Kidney (tissue), 14 donors: ENCODE data around the gene SLC25A10. TPM values are rescaled to one million over a fixed set of nuclear protein-coding genes. Genes with fewer than 3 reads are reported as not detected.
A peak's percentile ranks its signal among the peaks of the same experiment; 100 is the strongest.

ENCODE experiments used
- DNase-seq, 5 donors: peaks; one replicate each; pipeline ENCODE4 v3.0.0-alpha.2; 2013 to 2020
- FAIRE-seq: peaks from 2 replicates; lab custom pipeline; 2012; peaks lifted over from hg19 to GRCh38; lab: Jason Lieb, UNC
- H3K27ac ChIP-seq, 2 donors: one replicate each; pipeline ENCODE4 v1.7.0; 2013; ENCODE audit warnings: low read depth in 2 of 2, low read length in 2 of 2, inconsistent platforms in 1 of 2
- H3K27me3 ChIP-seq: one replicate; pipeline ENCODE4 v1.7.1; 2013; ENCODE audit warnings: low read length, inconsistent platforms; ENCODE audit not compliant: control insufficient read depth, insufficient read depth
- H3K36me3 ChIP-seq, 3 donors: one replicate each; pipeline versions ENCODE4 v1.7.0 to v1.7.1; 2013; ENCODE audit warnings: low read length in 3 of 3, control low read depth in 1 of 3, inconsistent platforms in 1 of 3; ENCODE audit not compliant: insufficient read depth in 3 of 3, control insufficient read depth in 2 of 3
- H3K4me1 ChIP-seq, 3 donors: one replicate each; pipeline versions ENCODE4 v1.7.0 to v1.7.1; 2013; ENCODE audit warnings: low read length in 3 of 3, inconsistent platforms in 1 of 3, low read depth in 1 of 3; ENCODE audit not compliant: control insufficient read depth in 2 of 3, insufficient read depth in 2 of 3
- H3K4me3 ChIP-seq, 3 donors: one replicate each; pipeline versions ENCODE4 v1.7.0 to v1.8.1; 2013; ENCODE audit warnings: low read length in 3 of 3, control low read depth in 1 of 3, inconsistent platforms in 1 of 3
- H3K9ac ChIP-seq, 3 donors: one replicate each; pipeline versions ENCODE4 v1.7.0 to v1.7.1; 2013; ENCODE audit warnings: low read length in 3 of 3, control low read depth in 1 of 3, inconsistent platforms in 1 of 3
- H3K9me3 ChIP-seq, 3 donors: one replicate each; pipeline versions ENCODE4 v1.7.0 to v1.7.1; 2013; ENCODE audit warnings: low read length in 3 of 3, control low read depth in 1 of 3, inconsistent platforms in 1 of 3; ENCODE audit not compliant: control insufficient read depth in 2 of 3, insufficient read depth in 1 of 3
- intact Hi-C: fragments of 100-400 bp; cut with DNase I; formaldehyde crosslinking; loops from one replicate; pipeline ENCODE4 v1.11.1; 2022
- polyA plus RNA-seq: library from polyadenylated mRNA; stranded (reverse); fragments of 350-450 nt; fragmentation: Illumina TruSeq; extraction: RNeasy Lipid Tissue Mini Kit (QIAGEN cat#74804); gene quantifications from one replicate; pipeline ENCODE4 v1.2.3, GENCODE V29; 2014; ENCODE audit warnings: low read depth, low replicate concordance; ENCODE audit not compliant: insufficient read depth
- total RNA-seq: library from RNA; stranded (reverse); fragmentation: NEBNext Ultra II Directional; extraction: Animal tissue kit (Norgen Biotek cat#: 25700); gene quantifications from one replicate; pipeline ENCODE4 v1.2.1, GENCODE V29; 2021
- TF ChIP-seq, protein P1 (sequence below): IDR thresholded peaks from 3 replicates; pipeline ENCODE4 v1.5.1; 2012; ENCODE audit warnings: mild to moderate bottlenecking, moderate library complexity, borderline replicate concordance; ENCODE audit not compliant: insufficient read depth; ENCODE audit errors: extremely low read depth
- donor health status: control.
- donor health status: control.
- donor health status: control.
- donor health status: control.
- donor health status: control.
- donor health status: DM: yes; HTN: yes; CAD: no.
- donor health status: Normal renal cell carcinoma (clear cell type).

The SLC25A10 gene
- total and polyA plus RNA-seq, 2 donors from 2014 or later = 19.9 to 94.5 TPM

DNA sequence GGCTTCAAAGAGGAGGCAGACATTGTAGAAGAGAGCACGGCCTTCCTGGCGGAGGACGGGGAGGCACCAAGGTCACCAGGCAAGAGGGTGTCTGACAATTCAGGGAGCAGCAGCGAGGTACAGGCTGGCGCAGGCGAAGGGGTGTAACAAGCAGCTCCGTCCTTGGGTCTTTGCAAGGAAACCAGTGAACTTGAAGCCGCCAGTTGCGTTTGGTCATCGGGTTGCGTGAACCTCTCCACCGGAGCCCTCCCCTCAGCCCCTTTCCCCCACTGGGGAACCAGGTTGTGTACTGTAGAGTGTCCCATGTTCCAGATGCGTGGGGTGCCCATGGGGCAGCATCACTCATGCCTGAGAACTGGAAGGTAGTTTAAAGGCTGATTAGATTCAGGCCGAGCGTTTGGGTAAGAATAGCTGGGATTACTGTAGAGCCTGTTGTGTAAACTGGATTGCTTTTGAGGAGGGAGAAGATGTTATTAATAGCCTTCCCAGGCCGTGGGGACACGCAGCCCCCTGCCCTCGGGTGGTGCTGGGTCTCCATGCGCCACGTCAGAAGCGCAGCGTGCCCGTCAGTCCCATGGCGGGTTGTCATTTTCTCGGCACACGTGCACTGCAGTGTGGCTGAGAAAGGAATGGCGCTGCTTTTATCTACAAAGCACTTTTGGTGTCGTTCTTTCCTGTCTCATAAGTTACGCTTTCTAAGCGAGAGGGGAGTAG is 6.4 kb upstream of the SLC25A10 start:
- intact Hi-C loops = no loop called here
- H3K9me3 ChIP-seq = no peaks in the 10 kb centered on the region
- FAIRE-seq = no peak
- no peak for DNase-seq
- TF ChIP-seq, protein P1, sequence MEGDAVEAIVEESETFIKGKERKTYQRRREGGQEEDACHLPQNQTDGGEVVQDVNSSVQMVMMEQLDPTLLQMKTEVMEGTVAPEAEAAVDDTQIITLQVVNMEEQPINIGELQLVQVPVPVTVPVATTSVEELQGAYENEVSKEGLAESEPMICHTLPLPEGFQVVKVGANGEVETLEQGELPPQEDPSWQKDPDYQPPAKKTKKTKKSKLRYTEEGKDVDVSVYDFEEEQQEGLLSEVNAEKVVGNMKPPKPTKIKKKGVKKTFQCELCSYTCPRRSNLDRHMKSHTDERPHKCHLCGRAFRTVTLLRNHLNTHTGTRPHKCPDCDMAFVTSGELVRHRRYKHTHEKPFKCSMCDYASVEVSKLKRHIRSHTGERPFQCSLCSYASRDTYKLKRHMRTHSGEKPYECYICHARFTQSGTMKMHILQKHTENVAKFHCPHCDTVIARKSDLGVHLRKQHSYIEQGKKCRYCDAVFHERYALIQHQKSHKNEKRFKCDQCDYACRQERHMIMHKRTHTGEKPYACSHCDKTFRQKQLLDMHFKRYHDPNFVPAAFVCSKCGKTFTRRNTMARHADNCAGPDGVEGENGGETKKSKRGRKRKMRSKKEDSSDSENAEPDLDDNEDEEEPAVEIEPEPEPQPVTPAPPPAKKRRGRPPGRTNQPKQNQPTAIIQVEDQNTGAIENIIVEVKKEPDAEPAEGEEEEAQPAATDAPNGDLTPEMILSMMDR = no peak
- no peaks in the 10 kb centered on the region for H3K27me3 ChIP-seq
- H3K4me3 ChIP-seq = no peak overlapping the region
- H3K36me3 ChIP-seq = peaks cover 0 to 14% (median 6%) of the 10 kb centered on the region in 3 donors
- peaks cover 0 to 31% (median 11%) of the 10 kb centered on the region in 3 donors for H3K4me1 ChIP-seq
- no peak overlapping the region for H3K9ac ChIP-seq
- no peak overlapping the region for H3K27ac ChIP-seq

DNA sequence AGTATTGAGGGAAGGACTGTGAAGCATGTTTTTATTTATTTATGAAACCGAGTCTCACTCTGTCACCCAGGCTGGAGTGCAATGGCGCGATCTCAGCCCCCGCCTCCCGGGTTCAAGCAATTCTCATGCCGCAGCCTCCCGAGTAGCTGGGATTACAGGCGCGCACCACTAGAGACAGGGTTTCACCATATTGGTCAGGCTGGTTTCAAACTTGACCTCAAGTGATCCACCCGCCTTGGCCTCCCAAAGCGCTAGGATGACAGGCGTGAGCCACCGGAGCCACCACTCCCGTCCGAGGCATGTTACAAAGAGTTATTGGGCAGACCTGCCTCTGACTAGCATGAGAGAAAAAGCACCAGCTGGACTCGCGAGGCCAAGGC is 5.9 kb upstream of the SLC25A10 start:
- Histone ChIP-seq H3K9ac (no peak overlapping the region), H3K36me3 (peaks cover 0 to 8% (median 3%) of the 10 kb centered on the region in 3 donors), H3K9me3 (no peaks in the 10 kb centered on the region), H3K27me3 (peaks cover 4% of the 10 kb centered on the region), H3K4me3 (no peak overlapping the region), H3K4me1 (peaks cover 0 to 34% (median 13%) of the 10 kb centered on the region in 3 donors), H3K27ac (no peak overlapping the region)
- intact Hi-C loops = no loop called here
- DNase-seq = no peak
- TF ChIP-seq, protein P1 = no peak
- FAIRE-seq = no peak

DNA sequence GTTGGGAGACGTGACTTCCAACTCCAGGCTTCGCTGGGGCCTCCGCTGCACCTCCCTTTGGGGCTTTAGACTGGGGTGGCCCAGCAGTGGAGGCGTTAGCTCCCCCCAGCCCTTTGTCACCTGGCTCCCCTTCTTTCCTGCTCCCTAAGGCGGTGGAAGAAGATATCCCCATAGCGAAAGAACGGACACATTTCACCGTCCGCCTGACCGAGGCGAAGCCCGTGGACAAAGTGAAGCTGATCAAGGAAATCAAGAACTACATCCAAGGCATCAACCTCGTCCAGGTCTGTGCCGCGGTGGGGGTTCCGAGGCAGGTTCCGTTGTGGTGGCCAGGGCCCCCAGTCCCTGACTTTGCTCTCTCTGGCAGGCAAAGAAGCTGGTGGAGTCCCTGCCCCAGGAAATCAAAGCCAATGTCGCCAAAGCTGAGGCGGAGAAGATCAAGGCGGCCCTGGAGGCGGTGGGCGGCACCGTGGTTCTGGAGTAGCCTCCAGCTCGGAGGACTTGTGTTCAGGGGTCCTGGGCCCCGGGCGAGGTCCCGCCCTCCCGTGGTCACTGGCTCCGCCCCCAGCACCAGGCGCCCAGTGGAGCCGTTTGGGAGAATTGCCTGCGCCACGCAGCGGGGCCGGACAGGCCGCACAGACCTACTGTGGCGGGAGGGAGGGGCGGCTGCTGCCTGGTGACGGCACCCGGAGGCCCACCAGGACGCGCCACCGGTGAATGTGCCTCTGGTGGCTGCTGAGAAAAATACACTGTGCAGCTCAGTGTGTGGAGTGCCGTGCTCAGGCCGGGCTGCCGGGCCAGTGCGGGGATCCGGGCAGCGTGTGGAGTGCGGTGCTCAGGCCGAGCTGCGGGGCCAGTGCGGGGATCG is 5.1 kb upstream of the SLC25A10 start:
- H3K27me3 ChIP-seq = peaks cover 4% of the 10 kb centered on the region
- intact Hi-C loops = no loop called here

More for the DNA sequence above, 5.1 kb upstream of the SLC25A10 start:
- H3K27ac ChIP-seq = no peak overlapping the region
- H3K36me3 ChIP-seq = peaks cover 0 to 5% (median 0%) of the 10 kb centered on the region in 3 donors
- no peaks in the 10 kb centered on the region for H3K9me3 ChIP-seq
- DNase-seq (peak in 1 of 5 donors; percentile 78), FAIRE-seq (no peak)
- no peak overlapping the region for H3K9ac ChIP-seq
- H3K4me3 ChIP-seq = no peak overlapping the region
- TF ChIP-seq, protein P1 = no peak
- peaks cover 0 to 29% (median 7%) of the 10 kb centered on the region in 3 donors for H3K4me1 ChIP-seq
